ENCODE data around the gene SLC35E4.

The SLC35E4 gene

GRCh38 chr22:30646518-30647160 is 11.1 kb downstream of the SLC35E4 start:
- H3K4me1 ChIP-seq (ENCODE audit: control insufficient read depth in 1 of 2, insufficient read depth in 2 of 2, low read length in 2 of 2) = no peaks in the 10 kb centered on the region
- H4K12ac ChIP-seq (ENCODE audit: low read depth, low read length) = no peak overlapping the region
- H3K9me3 ChIP-seq (ENCODE audit: insufficient read depth, low read depth, low read length) = no peaks in the 10 kb centered on the region
- H3K23ac ChIP-seq (ENCODE audit: low read length) = no peak overlapping the region
- H3K27me3 ChIP-seq (ENCODE audit: insufficient read depth, low read length) = no peaks in the 10 kb centered on the region
- H2BK12ac ChIP-seq (ENCODE audit: low read length) = no peak overlapping the region
- no CpG with 5 or more reads among the region's 25 CpGs for WGBS (ENCODE audit: extremely low coverage, insufficient coverage, insufficient read length)
- H3K9ac ChIP-seq (ENCODE audit: low read length) = no peak overlapping the region
- no peak overlapping the region for H3K27ac ChIP-seq (ENCODE audit: low read depth, low read length)
- H4K8ac ChIP-seq (ENCODE audit: low read depth, low read length) = no peak overlapping the region
- no peak overlapping the region for H3K4me3 ChIP-seq (ENCODE audit: low read depth, low read length)
- no peaks in the 10 kb centered on the region for H3K79me1 ChIP-seq (ENCODE audit: low read length)
- no peak overlapping the region for H3K14ac ChIP-seq (ENCODE audit: low read length)
- no peak overlapping the region for H3K4ac ChIP-seq (ENCODE audit: low read depth, low read length)
- H4K91ac ChIP-seq (ENCODE audit: low read depth, low read length) = no peak overlapping the region
- H2AFZ ChIP-seq (ENCODE audit: insufficient read depth, low read length, poor library complexity) = no peak overlapping the region
- H3K79me2 ChIP-seq (ENCODE audit: control insufficient read depth, insufficient read depth, low read length, poor library complexity) = no peaks in the 10 kb centered on the region
- no peaks in the 10 kb centered on the region for H3K36me3 ChIP-seq (ENCODE audit: control insufficient read depth in 1 of 2, insufficient read depth in 2 of 2, low read length in 2 of 2)
- no peak overlapping the region for H2AK5ac ChIP-seq (ENCODE audit: low read length)
- H3K18ac ChIP-seq (ENCODE audit: low read length) = no peak overlapping the region
- no peak overlapping the region for H3K4me2 ChIP-seq (ENCODE audit: low read length)
- no peak overlapping the region for H2BK120ac ChIP-seq (ENCODE audit: insufficient read depth, low read length, poor library complexity)
- H2BK5ac ChIP-seq (ENCODE audit: low read depth, low read length, poor library complexity) = no peak overlapping the region
- DNase-seq = no peak

- no peak overlapping the region for H3K23ac ChIP-seq (ENCODE audit: low read length)
- H2BK120ac ChIP-seq (ENCODE audit: insufficient read depth, low read length, poor library complexity) = no peak overlapping the region
- H3K4me2 ChIP-seq (ENCODE audit: low read length) = no peak overlapping the region
- no peak overlapping the region for H4K12ac ChIP-seq (ENCODE audit: low read depth, low read length)
- no peak overlapping the region for H3K27ac ChIP-seq (ENCODE audit: low read depth, low read length)
- DNase-seq = no peak
- H4K8ac ChIP-seq (ENCODE audit: low read depth, low read length) = no peak overlapping the region
- H4K91ac ChIP-seq (ENCODE audit: low read depth, low read length) = no peak overlapping the region
- H3K27me3 ChIP-seq (ENCODE audit: insufficient read depth, low read length) = no peaks in the 10 kb centered on the region
- H3K4me3 ChIP-seq (ENCODE audit: low read depth, low read length) = no peak overlapping the region
- no peak overlapping the region for H3K4ac ChIP-seq (ENCODE audit: low read depth, low read length)
- H3K18ac ChIP-seq (ENCODE audit: low read length) = no peak overlapping the region
- no peaks in the 10 kb centered on the region for H3K9me3 ChIP-seq (ENCODE audit: insufficient read depth, low read depth, low read length)
- no peak overlapping the region for H3K9ac ChIP-seq (ENCODE audit: low read length)
- no peak overlapping the region for H2BK12ac ChIP-seq (ENCODE audit: low read length)
- H3K14ac ChIP-seq (ENCODE audit: low read length) = no peak overlapping the region
- WGBS (ENCODE audit: extremely low coverage, insufficient coverage, insufficient read length) = no CpG with 5 or more reads among the region's 3 CpGs
- H2AFZ ChIP-seq (ENCODE audit: insufficient read depth, low read length, poor library complexity) = no peak overlapping the region
- no peaks in the 10 kb centered on the region for H3K4me1 ChIP-seq (ENCODE audit: control insufficient read depth in 1 of 2, insufficient read depth in 2 of 2, low read length in 2 of 2)
- no peaks in the 10 kb centered on the region for H3K79me1 ChIP-seq (ENCODE audit: low read length)
- H3K36me3 ChIP-seq (ENCODE audit: control insufficient read depth in 1 of 2, insufficient read depth in 2 of 2, low read length in 2 of 2) = no peaks in the 10 kb centered on the region
- no peaks in the 10 kb centered on the region for H3K79me2 ChIP-seq (ENCODE audit: control insufficient read depth, insufficient read depth, low read length, poor library complexity)
- H2AK5ac ChIP-seq (ENCODE audit: low read length) = no peak overlapping the region
- H2BK5ac ChIP-seq (ENCODE audit: low read depth, low read length, poor library complexity) = no peak overlapping the region
Observed at GRCh38 chr22:30647536-30647935, 12.0 kb downstream of the SLC35E4 start.

- Histone ChIP-seq H4K91ac (ENCODE audit: low read depth, low read length) (no peak overlapping the region), H3K27ac (ENCODE audit: low read depth, low read length) (no peak overlapping the region), H3K23ac (ENCODE audit: low read length) (no peak overlapping the region), H3K4me1 (ENCODE audit: control insufficient read depth in 1 of 2, insufficient read depth in 2 of 2, low read length in 2 of 2) (no peaks in the 10 kb centered on the region), H2AFZ (ENCODE audit: insufficient read depth, low read length, poor library complexity) (no peak overlapping the region), H3K9me3 (ENCODE audit: insufficient read depth, low read depth, low read length) (no peaks in the 10 kb centered on the region), H2BK12ac (ENCODE audit: low read length) (no peak overlapping the region), H4K8ac (ENCODE audit: low read depth, low read length) (no peak overlapping the region), H3K14ac (ENCODE audit: low read length) (no peak overlapping the region), H3K18ac (ENCODE audit: low read length) (no peak overlapping the region), H3K36me3 (ENCODE audit: control insufficient read depth in 1 of 2, insufficient read depth in 2 of 2, low read length in 2 of 2) (no peaks in the 10 kb centered on the region), H3K79me1 (ENCODE audit: low read length) (no peaks in the 10 kb centered on the region), H3K79me2 (ENCODE audit: control insufficient read depth, insufficient read depth, low read length, poor library complexity) (no peaks in the 10 kb centered on the region), H3K4me2 (ENCODE audit: low read length) (no peak overlapping the region), H3K9ac (ENCODE audit: low read length) (no peak overlapping the region), H3K4ac (ENCODE audit: low read depth, low read length) (no peak overlapping the region), H2BK5ac (ENCODE audit: low read depth, low read length, poor library complexity) (no peak overlapping the region), H2AK5ac (ENCODE audit: low read length) (no peak overlapping the region), H2BK120ac (ENCODE audit: insufficient read depth, low read length, poor library complexity) (no peak overlapping the region), H3K27me3 (ENCODE audit: insufficient read depth, low read length) (no peaks in the 10 kb centered on the region), H4K12ac (ENCODE audit: low read depth, low read length) (no peak overlapping the region), H3K4me3 (ENCODE audit: low read depth, low read length) (no peak overlapping the region)
- DNase-seq = no peak
- WGBS (ENCODE audit: extremely low coverage, insufficient coverage, insufficient read length) = no CpG with 5 or more reads among the region's 3 CpGs
Observed at GRCh38 chr22:30648825-30649224, 13.2 kb downstream of the SLC35E4 start.

GRCh38 chr22:30649430-30650007 is 13.9 kb downstream of the SLC35E4 start:
- DNase-seq = peak; percentile 50 to 54
- Histone ChIP-seq H3K79me1 (ENCODE audit: low read length) (no peaks in the 10 kb centered on the region), H2AFZ (ENCODE audit: insufficient read depth, low read length, poor library complexity) (no peak overlapping the region), H3K14ac (ENCODE audit: low read length) (no peak overlapping the region), H3K4me1 (ENCODE audit: control insufficient read depth in 1 of 2, insufficient read depth in 2 of 2, low read length in 2 of 2) (no peaks in the 10 kb centered on the region), H4K8ac (ENCODE audit: low read depth, low read length) (no peak overlapping the region), H2BK120ac (ENCODE audit: insufficient read depth, low read length, poor library complexity) (no peak overlapping the region), H3K79me2 (ENCODE audit: control insufficient read depth, insufficient read depth, low read length, poor library complexity) (no peaks in the 10 kb centered on the region), H2AK5ac (ENCODE audit: low read length) (no peak overlapping the region), H3K18ac (ENCODE audit: low read length) (no peak overlapping the region), H3K4ac (ENCODE audit: low read depth, low read length) (no peak overlapping the region), H3K9ac (ENCODE audit: low read length) (no peak overlapping the region), H3K4me3 (ENCODE audit: low read depth, low read length) (no peak overlapping the region), H4K91ac (ENCODE audit: low read depth, low read length) (no peak overlapping the region), H2BK12ac (ENCODE audit: low read length) (no peak overlapping the region), H3K27ac (ENCODE audit: low read depth, low read length) (no peak overlapping the region), H3K36me3 (ENCODE audit: control insufficient read depth in 1 of 2, insufficient read depth in 2 of 2, low read length in 2 of 2) (no peaks in the 10 kb centered on the region), H3K23ac (ENCODE audit: low read length) (no peak overlapping the region), H3K27me3 (ENCODE audit: insufficient read depth, low read length) (no peaks in the 10 kb centered on the region), H4K12ac (ENCODE audit: low read depth, low read length) (no peak overlapping the region), H3K4me2 (ENCODE audit: low read length) (no peak overlapping the region), H3K9me3 (ENCODE audit: insufficient read depth, low read depth, low read length) (no peaks in the 10 kb centered on the region), H2BK5ac (ENCODE audit: low read depth, low read length, poor library complexity) (no peak overlapping the region)
- no CpG with 5 or more reads among the region's 7 CpGs for WGBS (ENCODE audit: extremely low coverage, insufficient coverage, insufficient read length)
